HUES48 (cell line): ENCODE results near the gene PBX1.

Experiments
- H3K27ac ChIP-seq: one replicate; pipeline ENCODE4 v1.7.0; 2013; ENCODE audit warnings: low read depth, low read length, inconsistent platforms
- H3K27me3 ChIP-seq: 2 replicates; pipeline ENCODE4 v1.6.1; 2013; ENCODE audit warnings: mild to moderate bottlenecking, low read length; ENCODE audit not compliant: control insufficient read depth, insufficient read depth
- H3K36me3 ChIP-seq: 2 replicates; pipeline ENCODE4 v1.6.1; 2013; ENCODE audit warnings: low read length; ENCODE audit not compliant: control insufficient read depth, insufficient read depth
- H3K4me1 ChIP-seq: 2 replicates; pipeline ENCODE4 v1.6.1; 2013; ENCODE audit warnings: mild to moderate bottlenecking, low read length; ENCODE audit not compliant: control insufficient read depth, insufficient read depth
- H3K4me3 ChIP-seq: 2 replicates; pipeline ENCODE4 v1.5.1; 2013; ENCODE audit warnings: mild to moderate bottlenecking, low read depth, low read length
- H3K9ac ChIP-seq: 2 replicates; pipeline ENCODE4 v1.6.1; 2013; ENCODE audit warnings: mild to moderate bottlenecking, low read depth, low read length, moderate library complexity
- H3K9me3 ChIP-seq: 2 replicates; pipeline ENCODE4 v1.6.1; 2013; ENCODE audit warnings: low read length; ENCODE audit not compliant: control insufficient read depth, insufficient read depth

Gene PBX1

DNA sequence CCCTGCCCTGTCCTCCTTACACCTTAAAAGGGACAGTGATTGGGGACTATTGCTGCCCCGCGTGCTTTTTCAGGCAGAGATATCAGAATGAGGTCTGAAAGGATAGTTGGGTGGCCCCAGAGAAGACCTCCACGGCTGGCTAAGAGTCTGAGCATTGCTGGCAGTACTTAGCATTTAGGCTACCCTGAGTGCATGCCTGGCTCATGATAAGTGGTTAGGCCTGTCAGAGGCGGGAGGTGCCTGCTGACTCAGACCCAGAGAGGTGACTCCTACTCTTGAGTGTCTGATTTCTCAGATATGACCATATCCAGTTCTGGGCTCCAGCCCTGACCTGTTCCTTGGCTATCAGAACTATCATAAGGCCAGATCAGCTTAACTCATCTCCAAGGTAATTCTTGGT, 213.7 kb downstream of the PBX1 start:
- Histone ChIP-seq H3K27ac (peak overlapping the region; percentile 73), H3K9ac (no peak overlapping the region), H3K4me3 (no peak overlapping the region), H3K27me3 (no peaks in the 10 kb centered on the region), H3K4me1 (peaks cover 46% of the 10 kb centered on the region), H3K9me3 (no peaks in the 10 kb centered on the region), H3K36me3 (0 out of 2 replicates have a peak, but pooled peaks cover 5% of the 10 kb centered on the region)

DNA sequence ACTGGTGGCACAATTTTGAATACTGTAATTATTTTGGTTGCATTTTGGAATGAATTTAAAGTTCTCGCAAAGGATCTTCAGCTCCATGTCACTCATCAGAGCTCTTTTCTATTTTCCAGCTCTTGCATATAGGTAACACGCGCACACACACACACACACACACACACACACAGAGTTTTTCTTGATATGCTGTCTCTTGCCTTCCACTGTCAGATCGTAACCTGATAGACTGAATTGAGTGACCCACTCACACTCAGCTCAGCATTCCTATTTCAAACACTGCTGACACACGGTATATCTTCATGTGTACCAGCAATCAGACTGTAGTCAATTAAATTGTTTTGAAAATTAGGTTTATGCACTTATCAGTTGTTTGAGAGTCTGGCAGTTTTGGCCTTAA, 214.1 kb downstream of the PBX1 start:
- Histone ChIP-seq H3K4me1 (peaks cover 46% of the 10 kb centered on the region), H3K27me3 (no peaks in the 10 kb centered on the region), H3K36me3 (0 out of 2 replicates have a peak, but pooled peaks cover 5% of the 10 kb centered on the region), H3K4me3 (no peak overlapping the region), H3K9ac (no peak overlapping the region), H3K9me3 (no peaks in the 10 kb centered on the region), H3K27ac (no peak overlapping the region)

DNA sequence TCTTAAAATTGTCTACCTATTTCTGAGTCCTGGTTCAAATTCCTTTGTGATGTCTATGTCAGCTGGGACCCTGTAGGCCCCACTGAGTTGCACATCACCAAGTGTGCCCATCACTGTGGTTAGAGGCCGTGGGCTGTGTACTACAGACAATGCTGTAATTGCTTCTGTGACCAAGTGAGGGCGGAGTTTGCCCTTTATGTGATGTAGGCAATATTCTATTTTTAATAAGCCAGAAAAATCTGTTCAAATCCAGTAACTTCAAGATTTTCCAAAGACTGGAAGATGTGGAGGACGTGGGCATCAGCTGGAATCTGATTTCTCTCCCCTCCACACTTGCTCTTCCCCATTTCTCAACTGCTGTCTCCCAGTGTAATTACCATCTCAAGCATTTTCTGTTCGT, 215.4 kb downstream of the PBX1 start:
- no peak overlapping the region for H3K9ac ChIP-seq
- H3K4me3 ChIP-seq = no peak overlapping the region
- H3K27me3 ChIP-seq = no peaks in the 10 kb centered on the region
- no peaks in the 10 kb centered on the region for H3K36me3 ChIP-seq
- no peaks in the 10 kb centered on the region for H3K9me3 ChIP-seq
- H3K4me1 ChIP-seq = peaks cover 46% of the 10 kb centered on the region
- no peak overlapping the region for H3K27ac ChIP-seq

DNA sequence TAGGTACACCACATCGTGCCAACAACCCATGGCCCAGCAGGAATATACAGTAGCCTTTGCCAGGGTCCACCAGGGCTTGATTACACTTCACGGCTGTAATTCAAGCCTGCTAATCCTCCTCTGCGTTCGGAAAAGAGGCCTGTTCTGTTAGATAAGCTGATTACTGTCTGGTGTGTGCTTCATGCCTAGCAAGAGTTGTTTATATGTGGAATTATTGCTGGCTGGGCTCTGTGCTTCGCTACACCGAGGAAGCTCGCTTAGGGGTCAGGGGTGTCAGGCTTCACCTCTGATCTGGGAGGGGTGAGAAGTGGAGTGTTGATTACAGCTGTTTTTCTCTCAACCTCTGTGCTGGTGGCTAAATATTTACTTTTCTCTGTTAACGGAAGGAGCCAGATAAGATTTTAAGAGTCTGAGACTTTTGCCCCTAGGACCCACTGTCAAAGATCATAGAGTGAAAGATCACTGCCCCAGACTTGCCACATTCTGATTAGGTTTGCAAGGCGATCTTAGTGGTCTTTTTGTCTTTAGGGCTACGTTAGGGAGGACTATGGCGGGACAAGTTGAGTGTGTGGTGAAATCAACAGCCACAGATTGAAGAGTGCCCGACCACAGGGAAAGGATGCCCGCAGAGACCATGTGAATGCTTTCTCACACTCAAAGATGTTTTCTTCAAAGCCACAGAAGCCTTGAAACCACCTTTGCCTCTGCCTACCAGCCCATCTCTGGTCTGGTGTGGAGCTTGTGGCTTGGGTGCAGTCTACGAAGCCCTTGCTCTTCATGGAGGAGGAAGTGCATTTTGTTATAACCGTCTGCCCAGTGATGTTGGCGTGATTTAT, 216.1 kb downstream of the PBX1 start:
- Histone ChIP-seq H3K27me3 (no peaks in the 10 kb centered on the region), H3K9me3 (no peaks in the 10 kb centered on the region), H3K9ac (no peak overlapping the region), H3K27ac (peak overlapping the region; percentile 24), H3K4me3 (no peak overlapping the region), H3K36me3 (no peaks in the 10 kb centered on the region), H3K4me1 (peaks cover 46% of the 10 kb centered on the region)

DNA sequence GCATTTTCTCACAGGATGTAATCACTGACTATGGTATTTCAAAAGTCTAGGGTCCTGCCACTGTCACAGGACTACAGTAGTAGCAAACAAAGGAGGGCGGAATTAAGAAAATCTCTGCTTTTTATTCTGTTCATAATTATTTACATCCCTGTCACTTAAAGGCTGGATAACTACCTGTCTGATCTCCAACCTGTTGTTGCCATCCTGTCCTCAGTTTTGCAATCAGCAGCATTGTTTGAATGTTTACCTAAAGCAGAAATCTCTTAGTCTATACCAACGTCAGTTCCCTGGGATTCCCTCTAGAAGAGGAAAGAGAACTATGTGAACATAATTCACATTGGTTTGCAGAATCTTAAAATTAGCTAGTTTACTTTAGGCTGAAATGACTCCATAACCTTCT, 218.5 kb downstream of the PBX1 start:
- Histone ChIP-seq H3K27ac (no peak overlapping the region), H3K4me1 (peaks cover 39% of the 10 kb centered on the region), H3K9ac (no peak overlapping the region), H3K4me3 (no peak overlapping the region), H3K9me3 (no peaks in the 10 kb centered on the region), H3K36me3 (no peaks in the 10 kb centered on the region), H3K27me3 (no peaks in the 10 kb centered on the region)

DNA sequence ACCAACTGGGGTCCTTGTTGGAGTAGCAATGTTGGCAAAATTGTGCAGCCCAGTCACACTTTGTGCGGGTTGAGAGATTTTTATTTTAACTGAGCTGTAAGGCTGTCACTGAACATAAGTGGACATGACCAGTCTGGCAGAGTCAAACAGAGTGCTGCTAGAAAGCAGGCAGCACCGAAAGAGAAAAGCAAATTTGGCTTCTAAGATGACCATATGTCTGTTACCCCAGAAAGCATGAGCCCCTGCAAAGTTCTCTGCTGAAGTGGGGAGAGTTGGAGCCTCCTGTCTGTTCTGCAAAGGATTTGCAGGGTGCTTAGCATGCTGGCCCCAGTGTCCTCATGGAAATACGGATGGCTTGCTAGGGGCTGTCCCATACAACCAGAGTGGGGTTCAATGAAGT, 220.4 kb downstream of the PBX1 start:
- Histone ChIP-seq H3K27me3 (no peaks in the 10 kb centered on the region), H3K27ac (no peak overlapping the region), H3K4me3 (no peak overlapping the region), H3K4me1 (peaks cover 32% of the 10 kb centered on the region), H3K36me3 (no peaks in the 10 kb centered on the region), H3K9ac (no peak overlapping the region), H3K9me3 (no peaks in the 10 kb centered on the region)

DNA sequence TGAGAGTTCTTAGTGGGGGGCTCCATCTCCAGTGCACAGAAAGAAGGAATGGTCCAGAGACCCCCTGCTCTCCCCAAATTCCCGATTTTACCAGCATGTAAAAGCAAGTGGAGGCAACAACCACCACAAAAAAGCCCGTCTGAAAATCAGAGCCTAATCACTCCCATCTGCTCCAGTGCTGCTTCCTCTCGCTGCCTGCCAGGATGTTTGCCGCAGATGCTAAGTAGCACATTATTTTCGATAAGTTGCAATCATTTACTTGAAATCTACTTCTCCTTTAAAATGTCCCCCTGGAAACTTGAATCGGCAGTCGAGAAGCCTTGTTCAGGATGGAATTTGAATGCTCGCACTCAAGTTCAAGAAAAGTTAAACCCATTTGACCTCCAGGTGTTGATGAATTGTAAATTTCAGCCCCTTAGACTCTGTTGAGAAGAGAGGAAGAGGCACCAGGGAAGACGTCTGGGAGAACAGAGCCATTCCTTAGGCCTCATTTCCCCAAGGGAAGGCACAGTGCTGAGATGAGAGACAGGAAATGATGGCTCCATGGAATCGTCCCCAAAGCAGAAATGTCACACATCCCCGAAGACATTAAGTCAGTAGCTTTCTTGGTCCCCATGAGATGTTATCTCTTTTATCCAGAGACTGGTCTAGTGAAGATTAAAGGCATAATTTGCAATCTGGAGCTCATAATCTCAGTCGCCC, 221.3 kb downstream of the PBX1 start:
- no peak overlapping the region for H3K27ac ChIP-seq
- H3K4me1 ChIP-seq = peaks cover 23% of the 10 kb centered on the region
- no peaks in the 10 kb centered on the region for H3K27me3 ChIP-seq
- H3K9me3 ChIP-seq = no peaks in the 10 kb centered on the region
- H3K9ac ChIP-seq = no peak overlapping the region
- H3K36me3 ChIP-seq = no peaks in the 10 kb centered on the region
- H3K4me3 ChIP-seq = no peak overlapping the region

DNA sequence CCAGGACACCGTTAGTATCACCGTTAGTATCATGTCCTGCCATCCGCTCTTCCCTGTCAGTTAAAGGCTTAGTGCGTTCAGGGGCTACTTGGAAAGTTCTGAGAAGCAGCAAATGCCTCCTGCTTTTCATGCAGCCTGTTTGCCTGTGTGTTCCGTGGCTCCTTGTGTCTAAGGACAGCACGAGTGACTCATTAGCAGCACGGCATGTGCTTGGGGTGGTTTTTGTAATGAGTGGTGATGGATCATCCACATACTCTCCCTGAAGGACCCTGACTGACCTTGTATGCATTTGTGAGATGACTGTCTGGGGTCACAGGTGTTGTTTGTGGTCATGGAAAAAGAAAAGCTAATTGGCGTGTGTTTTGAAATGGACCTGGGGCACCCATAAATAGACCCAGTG, 221.9 kb downstream of the PBX1 start:
- Histone ChIP-seq H3K9ac (no peak overlapping the region), H3K9me3 (no peaks in the 10 kb centered on the region), H3K4me3 (no peak overlapping the region), H3K4me1 (peaks cover 21% of the 10 kb centered on the region), H3K27ac (no peak overlapping the region), H3K27me3 (no peaks in the 10 kb centered on the region), H3K36me3 (no peaks in the 10 kb centered on the region)

DNA sequence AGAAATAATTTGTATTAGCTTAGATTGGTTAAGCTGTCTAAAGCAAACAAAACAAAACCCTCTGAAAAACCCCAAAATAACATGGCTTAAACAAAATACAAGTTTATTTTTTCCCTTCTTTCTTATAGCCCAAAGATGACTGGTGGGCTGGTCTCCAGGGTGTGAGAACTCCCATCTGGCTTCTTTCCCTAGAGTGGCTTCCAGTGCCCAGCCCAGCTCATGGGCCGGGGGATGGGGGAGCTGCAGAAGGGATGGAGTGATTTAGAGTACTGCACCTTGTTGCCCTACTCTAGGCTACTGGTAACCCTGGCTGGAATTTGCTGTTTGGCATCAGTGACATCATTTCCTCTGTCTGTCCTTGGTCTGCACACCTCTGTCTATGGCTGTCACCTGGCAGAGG, 223.0 kb downstream of the PBX1 start:
- no peaks in the 10 kb centered on the region for H3K27me3 ChIP-seq
- peaks cover 28% of the 10 kb centered on the region for H3K4me1 ChIP-seq
- no peaks in the 10 kb centered on the region for H3K9me3 ChIP-seq
- H3K27ac ChIP-seq = no peak overlapping the region
- no peaks in the 10 kb centered on the region for H3K36me3 ChIP-seq
- H3K4me3 ChIP-seq = no peak overlapping the region
- no peak overlapping the region for H3K9ac ChIP-seq

DNA sequence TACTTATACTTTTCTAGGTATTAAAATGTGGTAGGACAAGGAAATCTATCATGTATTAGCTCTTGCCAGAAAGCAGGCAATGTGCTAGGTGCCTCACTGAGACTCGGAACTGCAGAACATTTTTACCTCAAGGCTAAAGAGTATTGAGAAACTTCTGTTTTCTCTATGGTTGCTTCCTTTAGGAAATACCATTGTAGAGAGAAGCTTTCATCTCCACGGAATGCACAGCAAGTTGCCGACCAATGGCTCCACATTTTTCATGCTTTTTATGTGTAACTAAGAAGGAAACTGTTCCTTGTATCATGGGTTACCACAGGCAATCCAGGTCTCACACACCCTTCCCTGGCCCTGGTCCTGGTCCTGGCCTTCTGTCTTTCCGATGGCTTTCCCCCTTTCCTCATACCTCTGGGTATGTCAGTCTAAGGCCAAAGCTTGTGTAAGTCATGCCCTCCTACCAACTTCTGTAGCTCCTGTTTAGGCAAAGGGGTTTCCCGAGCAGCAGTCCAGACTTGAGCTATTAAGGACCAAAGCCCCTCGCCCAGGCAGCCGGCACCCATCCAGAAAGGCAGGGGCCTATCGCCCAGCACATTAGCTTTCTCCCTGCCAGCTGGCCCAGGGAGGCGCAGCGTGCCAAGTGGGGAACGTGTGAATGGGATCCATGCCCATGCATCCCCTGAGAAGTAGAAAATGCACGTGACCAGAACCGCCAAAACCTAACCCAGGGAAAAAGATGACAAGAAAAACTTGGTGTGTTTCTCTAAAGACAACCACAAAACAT, 225.0 kb downstream of the PBX1 start:
- Histone ChIP-seq H3K9ac (no peak overlapping the region), H3K4me1 (peaks cover 45% of the 10 kb centered on the region), H3K27ac (no peak overlapping the region), H3K4me3 (no peak overlapping the region), H3K36me3 (no peaks in the 10 kb centered on the region), H3K9me3 (no peaks in the 10 kb centered on the region), H3K27me3 (no peaks in the 10 kb centered on the region)

DNA sequence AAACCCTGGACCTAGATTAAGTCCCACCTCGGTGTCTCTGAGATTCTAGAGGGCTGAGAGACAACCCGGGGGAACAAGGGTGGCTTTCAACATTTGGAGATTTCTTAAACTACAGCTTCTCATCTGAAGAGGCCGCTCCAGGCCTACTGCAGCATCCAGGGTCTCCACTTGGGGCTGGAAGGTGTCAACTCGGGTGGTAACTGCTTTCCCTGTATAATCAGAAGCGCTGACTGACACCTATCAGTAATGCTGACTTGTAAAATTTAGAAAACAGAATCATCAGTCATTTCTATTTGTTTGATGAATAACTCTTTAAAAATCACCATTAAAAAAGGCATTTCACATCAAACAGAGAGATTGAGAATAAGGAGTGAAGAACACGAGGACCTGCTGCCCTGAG, 226.0 kb downstream of the PBX1 start:
- H3K27me3 ChIP-seq = no peaks in the 10 kb centered on the region
- no peak overlapping the region for H3K4me3 ChIP-seq
- peaks cover 45% of the 10 kb centered on the region for H3K4me1 ChIP-seq
- no peak overlapping the region for H3K27ac ChIP-seq
- no peaks in the 10 kb centered on the region for H3K36me3 ChIP-seq
- no peak overlapping the region for H3K9ac ChIP-seq
- no peaks in the 10 kb centered on the region for H3K9me3 ChIP-seq
